ENCODE measurements around the gene NEBL. TPM values are rescaled to one million over a fixed set of nuclear protein-coding genes. Genes with fewer than 3 reads are reported as not detected.

Gene NEBL
- total and polyA plus RNA-seq, 9 of the 15 experiments (the other 6 are each of a cell fraction or from before 2014, with no cell fraction given): 0.82 to 14.6 (median 9.8) TPM

DNA sequence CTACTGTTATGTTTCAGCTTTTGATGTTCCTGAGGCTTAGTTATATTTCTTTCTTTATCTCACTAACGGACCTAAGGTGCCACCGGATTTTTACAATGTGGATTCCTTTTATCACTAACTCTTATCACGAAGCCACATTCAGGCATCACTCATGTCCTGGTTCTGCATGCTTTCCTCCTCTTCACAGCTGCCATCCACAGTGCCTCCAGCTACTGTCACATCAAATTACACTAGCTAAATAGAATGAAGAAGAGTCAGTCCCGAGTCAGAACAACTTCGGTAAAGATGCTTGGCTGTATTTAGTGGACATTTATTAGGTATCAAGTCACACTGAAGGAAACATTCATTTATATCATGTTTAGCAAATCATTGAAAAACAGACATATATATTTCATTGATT is 153.2 kb downstream of the NEBL start:
- no peak for DNase-seq (ENCODE audit: extremely low read depth in 1 of 4, low spot score in 3 of 4)
- intact Hi-C loops (cut with micrococcal nuclease) (no loop called here), in situ Hi-C loops (cut with MboI) (no loop called here)
- H3K36me3 ChIP-seq (ENCODE audit: control insufficient read depth, insufficient read depth, low read length): no peaks in the 10 kb centered on the region
- ChIA-PET POLR2A (no interaction called here), CTCF (ENCODE audit: low intra/inter-chr PET ratio) (no interaction called here)
- no peak for ATAC-seq
- H3K4me3 ChIP-seq: no peak overlapping the region
- no peak overlapping the region for H3K9ac ChIP-seq (ENCODE audit: insufficient read depth in 1 of 2, low read depth in 2 of 2, low read length in 2 of 2)
- BruUV-seq (replicated peaks): no TSS peak
- H3K79me2 ChIP-seq (ENCODE audit: control insufficient read depth, insufficient read depth, low read length): no peaks in the 10 kb centered on the region
- no peaks in the 10 kb centered on the region for H4K20me1 ChIP-seq (replicated peaks; ENCODE audit: control insufficient read depth, insufficient read depth, low read length)
- H3K9me3 ChIP-seq (replicated peaks; ENCODE audit: control insufficient read depth, insufficient read depth, low read depth, low read length): no peaks in the 10 kb centered on the region
- no peaks in the 10 kb centered on the region for H3K9me1 ChIP-seq (ENCODE audit: control insufficient read depth, insufficient read depth, low read length)
- WGBS (ENCODE audit: insufficient coverage, low coverage, missing lambda C conversion rate): 0% methylated on average over 5 of the region's 5 CpGs
- H2AFZ ChIP-seq (ENCODE audit: low read depth, low read length): no peak overlapping the region
- H3K27ac ChIP-seq (ENCODE audit: extremely low read depth, low read depth, low read length): no peak overlapping the region
- no peak overlapping the region for H3K4me2 ChIP-seq (ENCODE audit: insufficient read depth, low read length)
- no peak for TF ChIP-seq STAT5B (CRISPR knock-in tag; IDR thresholded peaks at IDR 0.05)
- TF ChIP-seq XRCC5 (IDR thresholded peaks at IDR 0.05; ENCODE audit: low read depth, low read length): no peak
- TF ChIP-seq, protein P1, sequence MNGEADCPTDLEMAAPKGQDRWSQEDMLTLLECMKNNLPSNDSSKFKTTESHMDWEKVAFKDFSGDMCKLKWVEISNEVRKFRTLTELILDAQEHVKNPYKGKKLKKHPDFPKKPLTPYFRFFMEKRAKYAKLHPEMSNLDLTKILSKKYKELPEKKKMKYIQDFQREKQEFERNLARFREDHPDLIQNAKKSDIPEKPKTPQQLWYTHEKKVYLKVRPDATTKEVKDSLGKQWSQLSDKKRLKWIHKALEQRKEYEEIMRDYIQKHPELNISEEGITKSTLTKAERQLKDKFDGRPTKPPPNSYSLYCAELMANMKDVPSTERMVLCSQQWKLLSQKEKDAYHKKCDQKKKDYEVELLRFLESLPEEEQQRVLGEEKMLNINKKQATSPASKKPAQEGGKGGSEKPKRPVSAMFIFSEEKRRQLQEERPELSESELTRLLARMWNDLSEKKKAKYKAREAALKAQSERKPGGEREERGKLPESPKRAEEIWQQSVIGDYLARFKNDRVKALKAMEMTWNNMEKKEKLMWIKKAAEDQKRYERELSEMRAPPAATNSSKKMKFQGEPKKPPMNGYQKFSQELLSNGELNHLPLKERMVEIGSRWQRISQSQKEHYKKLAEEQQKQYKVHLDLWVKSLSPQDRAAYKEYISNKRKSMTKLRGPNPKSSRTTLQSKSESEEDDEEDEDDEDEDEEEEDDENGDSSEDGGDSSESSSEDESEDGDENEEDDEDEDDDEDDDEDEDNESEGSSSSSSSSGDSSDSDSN (IDR thresholded peaks at IDR 0.05; ENCODE audit: borderline replicate concordance in 1 of 2, low read depth in 2 of 2, low read length in 2 of 2): no peak
- no peak for TF ChIP-seq SPI1 (IDR thresholded peaks at IDR 0.05; ENCODE audit: borderline replicate concordance, low read depth, low read length)
- TF ChIP-seq ZNF282 (CRISPR knock-in tag; IDR thresholded peaks at IDR 0.05): no peak
- no peak for TF ChIP-seq LEF1 (IDR thresholded peaks at IDR 0.05)
- TF ChIP-seq ZNF140 (CRISPR knock-in tag; IDR thresholded peaks at IDR 0.05): no peak
- no peak for TF ChIP-seq ZKSCAN3 (CRISPR knock-in tag; IDR thresholded peaks at IDR 0.05)
- no peak for TF ChIP-seq WHSC1 (IDR thresholded peaks at IDR 0.05; ENCODE audit: low read length)
- TF ChIP-seq L3MBTL2 (IDR thresholded peaks at IDR 0.05): no peak
- TF ChIP-seq SAFB2 (IDR thresholded peaks at IDR 0.05; ENCODE audit: borderline replicate concordance, low read depth, low read length, severe bottlenecking): no peak
- TF ChIP-seq ZNF586 (CRISPR knock-in tag; conservative IDR thresholded peaks at IDR 0.05): no peak
- no peak for TF ChIP-seq ZNF76 (CRISPR knock-in tag; IDR thresholded peaks at IDR 0.05; ENCODE audit: borderline replicate concordance)
- TF ChIP-seq, protein P2, sequence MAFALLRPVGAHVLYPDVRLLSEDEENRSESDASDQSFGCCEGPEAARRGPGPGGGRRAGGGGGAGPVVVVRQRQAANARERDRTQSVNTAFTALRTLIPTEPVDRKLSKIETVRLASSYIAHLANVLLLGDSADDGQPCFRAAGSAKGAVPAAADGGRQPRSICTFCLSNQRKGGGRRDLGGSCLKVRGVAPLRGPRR (CRISPR knock-in tag; IDR thresholded peaks at IDR 0.05): no peak
- no peak for TF ChIP-seq HDAC3 (IDR thresholded peaks at IDR 0.05; ENCODE audit: borderline replicate concordance, partially characterized antibody)
- TF ChIP-seq BRD4 (IDR thresholded peaks at IDR 0.05): no peak
- TF ChIP-seq ZNF253 (CRISPR knock-in tag; conservative IDR thresholded peaks at IDR 0.05): no peak
- TF ChIP-seq, protein P3, sequence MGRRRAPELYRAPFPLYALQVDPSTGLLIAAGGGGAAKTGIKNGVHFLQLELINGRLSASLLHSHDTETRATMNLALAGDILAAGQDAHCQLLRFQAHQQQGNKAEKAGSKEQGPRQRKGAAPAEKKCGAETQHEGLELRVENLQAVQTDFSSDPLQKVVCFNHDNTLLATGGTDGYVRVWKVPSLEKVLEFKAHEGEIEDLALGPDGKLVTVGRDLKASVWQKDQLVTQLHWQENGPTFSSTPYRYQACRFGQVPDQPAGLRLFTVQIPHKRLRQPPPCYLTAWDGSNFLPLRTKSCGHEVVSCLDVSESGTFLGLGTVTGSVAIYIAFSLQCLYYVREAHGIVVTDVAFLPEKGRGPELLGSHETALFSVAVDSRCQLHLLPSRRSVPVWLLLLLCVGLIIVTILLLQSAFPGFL (CRISPR knock-in tag; IDR thresholded peaks at IDR 0.05): no peak
- TF ChIP-seq SMARCA4 (IDR thresholded peaks at IDR 0.05): no peak
- H3K4me1 ChIP-seq (replicated peaks in 1 of 2; ENCODE audit: control insufficient read depth in 2 of 2, insufficient read depth in 2 of 2, low read length in 2 of 2): no peaks in the 10 kb centered on the region
- no peak for FAIRE-seq
- H3K27me3 ChIP-seq (ENCODE audit: control insufficient read depth in 2 of 2, insufficient read depth in 2 of 2, low read length in 2 of 2): no peaks in the 10 kb centered on the region
